ENCODE results near the gene CASP10.
A peak's percentile ranks its signal among the peaks of the same experiment; 100 is the strongest.

The CASP10 gene

DNA sequence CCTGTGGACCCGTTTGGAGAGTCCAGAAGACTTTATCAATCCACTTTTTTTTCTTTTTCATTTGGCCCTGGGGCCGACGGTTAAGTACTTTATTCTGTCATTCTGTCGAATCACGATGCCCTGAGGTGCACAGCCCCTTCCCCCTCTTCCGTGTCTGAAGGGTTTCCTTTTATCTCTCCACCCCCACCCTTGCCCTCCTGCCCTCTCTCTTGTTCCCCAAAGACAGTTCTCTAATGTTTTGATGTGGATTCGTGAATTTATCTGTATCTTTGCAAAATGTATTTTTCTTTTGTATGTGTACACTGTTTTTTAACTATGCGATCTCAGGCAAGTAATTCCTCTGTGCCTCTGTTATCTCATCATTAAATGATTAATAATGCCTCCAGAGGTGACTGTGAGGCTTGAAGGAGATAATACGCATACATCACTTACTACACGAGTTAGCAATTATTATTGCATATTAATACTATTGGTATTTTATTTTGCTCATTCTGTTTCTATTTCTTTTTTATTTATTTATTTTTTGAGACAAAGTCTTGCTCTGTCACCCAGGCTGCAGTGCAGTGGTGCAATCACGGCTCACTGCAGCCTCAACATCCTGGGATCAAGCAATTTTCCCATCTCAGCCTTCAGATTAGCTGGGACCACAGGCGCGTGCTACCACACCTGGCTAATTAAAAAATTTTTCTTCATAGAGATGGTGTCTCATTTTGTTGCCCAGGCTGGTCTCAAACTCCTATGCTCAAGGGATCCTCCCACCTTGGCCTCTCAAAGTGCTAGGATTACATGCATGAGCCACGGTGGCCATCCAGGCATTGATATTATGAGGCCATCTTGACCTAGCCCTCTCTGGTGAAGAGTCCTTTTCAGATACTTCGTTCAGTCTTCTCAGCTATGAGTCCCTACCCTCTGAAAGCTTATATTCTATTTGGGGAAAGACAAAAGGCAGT, 76.0 kb downstream of the CASP10 start:
- no peak for DNase-seq (ENCODE audit: low read depth in 3 of 3)

DNA sequence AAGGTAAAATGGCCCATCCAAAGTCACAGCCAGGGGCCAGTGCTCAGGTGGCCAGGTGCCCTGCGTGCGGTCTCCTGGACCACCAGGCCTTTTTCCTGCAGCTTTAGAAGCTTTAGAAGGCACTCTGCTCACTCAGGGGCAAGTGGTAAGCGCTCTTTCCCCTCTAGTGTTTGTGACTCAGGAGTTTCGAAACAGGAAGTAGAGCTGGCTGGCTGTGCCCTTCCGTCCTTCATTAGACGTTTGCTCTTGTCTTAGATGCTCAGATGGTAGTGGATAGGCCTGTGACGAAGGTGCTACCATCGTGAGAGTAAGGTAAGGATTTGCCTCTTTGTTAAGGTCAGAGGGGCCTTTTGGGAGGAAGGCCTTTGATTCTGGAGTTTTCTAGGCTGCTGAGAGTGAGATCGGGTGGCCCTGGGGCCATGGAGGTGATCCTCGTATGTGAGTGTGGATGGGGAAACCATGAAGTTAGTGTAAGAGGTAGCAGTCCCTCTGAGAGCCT, 77.4 kb downstream of the CASP10 start, which contains the start of gene CASP8:
Gene CASP8, plus strand, starts transcription at position 235 of the 499 bp plus-strand sequence. CDS start 5,951 bp downstream, outside the sequence.
- peak in 2 of 3 experiments; percentile 20 to 48 for DNase-seq (ENCODE audit: low read depth in 3 of 3)

DNA sequence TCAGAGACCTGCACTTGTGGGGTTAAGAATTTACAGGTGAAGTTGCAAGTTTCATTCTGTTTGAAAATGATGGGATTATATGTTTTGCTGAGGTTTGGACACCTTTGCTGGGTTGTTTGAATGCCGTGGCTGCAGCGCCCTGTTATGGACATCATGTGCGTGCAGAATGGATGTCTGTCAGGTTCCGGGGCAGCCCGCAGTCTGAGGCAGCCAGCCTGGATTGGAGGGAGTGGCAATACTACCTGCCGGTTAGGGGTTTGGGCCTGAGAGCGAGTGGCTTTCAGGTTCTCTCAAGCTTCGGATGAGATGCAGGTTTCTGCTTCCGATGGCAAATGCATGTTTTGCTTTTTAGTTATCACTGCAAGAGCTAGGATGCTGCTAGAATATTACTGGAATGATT, 78.5 kb downstream of the CASP10 start:
- DNase-seq (ENCODE audit: low read depth in 3 of 3), result peak in 2 of 3 experiments; percentile 11 to 45

DNA sequence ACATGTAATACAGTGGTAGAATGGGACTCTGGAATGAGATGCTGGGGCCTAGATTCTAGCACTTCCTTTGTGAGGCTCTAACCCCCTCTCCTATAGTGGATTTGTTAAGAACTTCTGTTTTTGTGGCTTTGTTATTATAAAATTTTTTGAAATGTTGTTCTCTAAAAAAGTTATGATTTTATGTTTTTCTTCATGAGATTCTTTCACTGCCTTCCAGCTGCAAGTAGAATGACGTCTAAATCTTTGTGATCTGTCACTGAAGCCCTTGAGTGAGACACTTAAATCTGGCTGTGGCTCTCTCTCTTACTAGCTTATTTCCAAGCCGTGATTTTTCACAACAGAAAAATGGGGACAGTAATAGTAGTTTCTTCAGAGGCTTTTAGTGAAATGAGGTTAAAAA, 79.0 kb downstream of the CASP10 start:
- no peak for DNase-seq (ENCODE audit: low read depth in 3 of 3)

DNA sequence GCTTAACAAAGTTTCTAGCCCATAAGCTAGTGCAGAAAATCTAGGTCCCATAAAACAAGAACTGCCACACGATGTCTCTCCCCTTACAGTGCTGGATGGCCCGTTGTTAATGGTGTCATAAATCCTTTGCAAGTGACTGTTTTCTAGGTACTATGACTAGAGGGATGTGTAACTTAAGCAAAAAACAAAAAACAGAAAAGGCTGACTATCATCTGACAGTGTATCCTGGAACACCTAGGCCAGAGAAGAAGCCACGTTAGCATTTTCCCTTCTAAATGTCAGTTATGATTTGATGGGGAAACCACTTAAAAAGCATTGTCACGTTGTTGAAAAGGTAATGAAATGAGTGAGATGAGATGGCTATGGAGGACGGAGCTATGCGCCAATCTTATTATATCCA, 79.8 kb downstream of the CASP10 start:
- DNase-seq (ENCODE audit: low read depth in 3 of 3), result no peak

- no peak for DNase-seq (ENCODE audit: low read depth in 3 of 3)
These were observed 80.8 kb downstream of the CASP10 start for GRCh38 chr2:201263779-201264178.

DNA sequence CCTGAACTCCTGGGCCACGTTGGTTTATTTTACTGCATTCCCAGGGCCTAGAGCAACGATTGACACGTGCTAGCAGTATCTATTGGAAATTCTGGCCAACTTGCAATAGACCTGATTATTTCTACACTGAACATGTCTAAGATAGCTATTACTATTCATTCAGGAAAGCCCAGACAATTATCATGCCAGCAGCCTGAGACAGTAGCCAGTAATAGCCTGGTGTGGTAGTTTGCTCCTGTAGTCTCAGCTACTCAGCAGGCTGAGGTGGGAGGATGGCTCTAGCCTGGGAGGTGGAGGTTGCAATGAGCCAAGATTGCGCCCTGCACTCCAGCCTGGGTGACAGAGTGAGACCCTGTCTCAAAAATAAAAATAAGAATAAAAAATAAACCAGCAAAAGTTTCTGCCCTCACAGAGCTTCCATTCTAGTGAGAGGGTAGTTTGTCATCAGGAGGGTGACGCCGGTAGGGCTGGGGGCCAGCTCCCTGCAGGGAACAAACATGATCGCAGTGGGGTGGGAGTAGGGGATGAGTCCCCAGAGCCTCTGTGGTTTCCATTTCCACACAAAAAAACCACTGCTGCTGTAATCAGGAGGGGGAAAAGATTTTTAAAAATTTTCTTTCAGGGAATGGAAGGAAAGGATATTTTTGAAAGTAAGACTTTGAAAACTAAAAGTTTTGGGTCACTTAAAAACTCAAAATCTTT, 81.7 kb downstream of the CASP10 start:
- no peak for DNase-seq (ENCODE audit: low read depth in 3 of 3)

DNA sequence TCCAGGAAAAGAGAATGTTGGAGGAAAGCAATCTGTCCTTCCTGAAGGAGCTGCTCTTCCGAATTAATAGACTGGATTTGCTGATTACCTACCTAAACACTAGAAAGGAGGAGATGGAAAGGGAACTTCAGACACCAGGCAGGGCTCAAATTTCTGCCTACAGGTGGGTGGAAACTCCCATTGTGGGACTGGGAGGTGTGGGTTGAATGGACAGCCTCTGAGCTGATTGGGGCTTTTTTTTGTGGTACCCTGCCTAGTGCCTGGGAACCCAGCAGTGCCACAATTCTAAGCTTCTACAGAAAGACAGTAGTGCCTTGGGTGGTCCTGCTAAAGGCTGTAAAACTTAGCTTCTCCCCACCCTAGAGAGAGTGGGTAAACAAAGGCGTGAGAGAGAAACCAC, 83.7 kb downstream of the CASP10 start:
- no peak for DNase-seq (ENCODE audit: low read depth in 3 of 3)

- DNase-seq (ENCODE audit: low read depth in 3 of 3), result no peak
These were observed 84.5 kb downstream of the CASP10 start for GRCh38 chr2:201267278-201268030.

- no peak for DNase-seq (ENCODE audit: low read depth in 3 of 3)
These were observed 86.8 kb downstream of the CASP10 start for GRCh38 chr2:201269764-201270163.

- DNase-seq (ENCODE audit: low read depth in 3 of 3), result no peak
These were observed 87.5 kb downstream of the CASP10 start for GRCh38 chr2:201270293-201271001.

- DNase-seq (ENCODE audit: low read depth in 3 of 3), result no peak
These were observed 89.0 kb downstream of the CASP10 start for GRCh38 chr2:201271917-201272316.

- no peak for DNase-seq (ENCODE audit: low read depth in 3 of 3)
These were observed 90.5 kb downstream of the CASP10 start for GRCh38 chr2:201273330-201273983.

GRCh38 chr2:201275069-201275468, 92.1 kb downstream of the CASP10 start:
- no peak for DNase-seq (ENCODE audit: low read depth in 3 of 3)

DNA sequence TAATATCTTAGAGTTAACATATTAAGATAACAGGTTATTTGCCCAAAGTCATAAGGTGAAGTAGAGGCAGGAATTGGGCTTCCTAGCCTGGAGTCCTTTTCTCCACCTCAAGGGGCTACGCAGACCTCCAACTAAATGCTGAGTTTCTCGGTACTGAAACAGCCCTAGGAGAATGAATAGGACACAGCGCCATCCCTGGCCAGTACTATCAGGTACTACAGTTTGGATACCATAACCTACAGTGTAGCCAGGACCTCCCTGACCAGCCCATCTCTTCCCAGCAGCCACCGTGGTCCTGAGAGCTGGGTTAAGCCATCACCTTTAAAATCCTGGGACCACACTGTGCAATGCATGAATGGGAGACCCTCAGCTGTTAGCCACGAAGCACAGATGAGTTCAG, 93.0 kb downstream of the CASP10 start:
- DNase-seq (ENCODE audit: low read depth in 3 of 3), result no peak

GRCh38 chr2:201276511-201276910, 93.6 kb downstream of the CASP10 start:
- DNase-seq (ENCODE audit: low read depth in 3 of 3), result no peak
